HG03342 (cell line): ENCODE results near the gene PTPRT.
"Not testable (repeated sequence)": the region's sequence is repeated elsewhere in the genome, so short reads cannot be mapped to it uniquely, and the experiment has no call there.

Experiments used
- ATAC-seq: cut with Tn5 transposase; IDR thresholded peaks from one replicate; pipeline ENCODE4 v1.9.1; 2021; ENCODE audit warnings: mild to moderate bottlenecking, moderate library complexity; ENCODE audit not compliant: unreplicated experiment

Gene PTPRT

DNA sequence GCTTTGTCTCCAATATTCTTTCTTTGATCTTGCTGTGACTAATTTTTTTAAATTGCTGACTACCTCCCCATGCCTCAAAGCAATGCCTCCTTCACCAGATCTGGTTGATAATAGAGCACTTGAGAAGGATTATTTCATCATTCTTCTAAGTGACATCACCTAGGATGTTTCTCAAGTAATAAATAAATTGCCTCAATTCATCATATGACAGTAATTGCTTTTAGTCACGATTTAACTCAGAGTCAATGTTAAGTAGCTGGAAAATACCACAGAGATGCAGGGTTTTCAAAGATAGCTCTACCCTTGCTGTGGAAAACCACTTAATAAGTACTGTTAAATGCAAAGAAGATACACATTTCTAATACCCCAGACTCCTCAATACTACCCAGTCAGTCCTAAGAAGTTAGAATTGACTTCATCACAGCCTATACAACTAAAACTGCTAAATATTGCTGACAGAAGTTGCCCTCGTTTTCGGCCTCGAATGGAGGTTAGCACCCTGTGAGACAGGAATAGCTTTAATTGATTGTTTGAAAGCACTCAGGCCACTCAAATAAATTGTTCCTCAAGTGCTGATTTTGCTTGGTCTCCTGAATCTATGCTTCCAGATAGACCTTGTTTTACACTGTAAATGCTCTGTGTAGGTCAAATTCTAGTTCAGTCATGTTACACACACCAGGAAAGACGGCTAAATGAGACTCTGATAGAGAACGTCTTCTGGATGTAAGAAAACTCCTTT is 931.0 kb downstream of the PTPRT start:
- ATAC-seq: no peak

- no peak for ATAC-seq
These were observed 933.9 kb downstream of the PTPRT start for GRCh38 chr20:42255821-42256220.

- ATAC-seq: no peak
These were observed 935.0 kb downstream of the PTPRT start for GRCh38 chr20:42254673-42255072.

GRCh38 chr20:42252116-42252515 is 937.6 kb downstream of the PTPRT start:
- ATAC-seq: no peak

- no peak for ATAC-seq
These were observed 970.9 kb downstream of the PTPRT start for GRCh38 chr20:42218621-42219374.

DNA sequence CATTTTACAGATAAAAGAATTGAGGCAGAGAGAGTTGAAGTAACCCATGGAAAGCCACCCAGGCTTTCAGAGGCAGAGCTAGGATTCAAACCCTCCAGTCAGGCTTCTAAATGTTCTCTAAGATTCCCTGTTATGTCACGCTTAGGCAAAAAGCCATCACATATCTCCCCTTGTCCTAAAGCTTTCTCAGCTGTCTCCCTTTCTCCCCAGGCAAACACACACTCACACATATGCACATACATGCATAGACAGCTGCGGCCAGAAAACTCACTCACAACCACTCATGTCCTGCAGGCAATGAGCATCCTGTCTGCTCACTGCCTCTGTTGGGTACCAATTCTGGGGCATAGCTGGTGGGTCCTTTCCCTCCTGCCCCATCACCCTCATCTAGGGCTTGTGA is 975.6 kb downstream of the PTPRT start:
- ATAC-seq: no peak

- ATAC-seq: no peak
These were observed 977.3 kb downstream of the PTPRT start for GRCh38 chr20:42212391-42212790.

- not testable (repeated sequence) for ATAC-seq
These were observed 983.1 kb downstream of the PTPRT start for GRCh38 chr20:42206557-42206956.

- ATAC-seq: no peak
These were observed 985.5 kb downstream of the PTPRT start for GRCh38 chr20:42204109-42204660.

- ATAC-seq: no peak
These were observed 992.1 kb downstream of the PTPRT start for GRCh38 chr20:42197599-42197998.

- no peak for ATAC-seq
These were observed 996.6 kb downstream of the PTPRT start for GRCh38 chr20:42193119-42193518.

GRCh38 chr20:42192321-42192720 is 997.4 kb downstream of the PTPRT start:
- ATAC-seq: no peak

- no peak for ATAC-seq
These were observed 998.4 kb downstream of the PTPRT start for GRCh38 chr20:42191140-42191860.

DNA sequence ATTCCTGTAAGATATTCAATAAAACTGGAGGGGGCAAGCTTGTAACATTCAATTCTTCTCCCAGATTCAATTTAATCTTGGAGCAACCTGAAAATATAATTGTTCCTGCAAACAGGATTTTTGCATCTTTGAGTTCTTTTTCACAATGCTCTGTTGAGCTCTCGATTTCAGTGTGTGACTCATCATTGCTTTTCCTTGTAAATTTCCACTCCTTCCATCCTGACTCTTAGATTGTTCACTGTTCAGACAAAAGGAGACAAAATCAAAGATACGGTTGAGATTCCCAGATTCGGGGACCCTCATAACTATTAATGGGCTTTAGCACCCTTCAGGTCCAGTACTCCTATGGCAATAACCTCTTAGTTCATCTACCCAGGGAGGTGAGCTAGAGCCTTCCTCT is 999.6 kb downstream of the PTPRT start:
- ATAC-seq: no peak

- ATAC-seq: no peak
These were observed 1003.4 kb downstream of the PTPRT start for GRCh38 chr20:42186337-42186736.

DNA sequence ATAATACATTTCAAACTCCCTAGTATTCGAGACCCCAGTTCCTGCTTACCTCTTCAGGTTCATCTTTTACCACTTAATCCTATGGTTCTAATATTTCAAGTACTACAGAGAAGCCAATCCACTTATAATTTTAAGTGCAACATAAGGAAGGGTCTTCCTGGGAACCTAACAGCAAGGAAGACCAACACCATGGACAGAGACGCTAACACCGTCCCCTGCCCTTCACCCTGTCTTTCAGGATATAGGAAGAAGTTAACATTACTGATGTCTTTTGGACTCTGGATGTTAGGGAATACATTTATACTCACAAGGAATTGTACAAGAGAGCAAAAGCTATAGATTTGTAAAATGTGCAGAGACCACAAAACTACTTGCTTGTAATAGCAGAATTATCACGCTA is 1006.6 kb downstream of the PTPRT start:
- no peak for ATAC-seq

DNA sequence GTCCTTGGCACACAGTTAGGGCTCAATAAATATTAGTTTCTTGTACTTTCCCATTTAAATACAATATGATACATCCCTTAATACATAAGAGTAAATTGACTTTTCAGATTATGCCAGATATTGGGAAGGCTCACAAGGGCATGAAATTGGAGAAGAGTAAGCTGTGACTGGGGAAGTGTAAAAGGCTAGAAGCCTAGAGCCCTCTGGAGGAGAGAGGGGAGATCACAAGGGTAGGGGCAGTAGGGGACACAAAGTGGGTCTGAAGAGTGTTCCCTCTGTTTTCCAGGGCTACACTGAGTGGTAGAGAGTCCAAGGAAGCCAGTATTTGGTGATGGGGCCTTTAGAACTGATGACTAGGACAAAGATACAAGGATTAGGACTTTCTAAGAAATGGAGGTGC is 1008.6 kb downstream of the PTPRT start:
- no peak for ATAC-seq

DNA sequence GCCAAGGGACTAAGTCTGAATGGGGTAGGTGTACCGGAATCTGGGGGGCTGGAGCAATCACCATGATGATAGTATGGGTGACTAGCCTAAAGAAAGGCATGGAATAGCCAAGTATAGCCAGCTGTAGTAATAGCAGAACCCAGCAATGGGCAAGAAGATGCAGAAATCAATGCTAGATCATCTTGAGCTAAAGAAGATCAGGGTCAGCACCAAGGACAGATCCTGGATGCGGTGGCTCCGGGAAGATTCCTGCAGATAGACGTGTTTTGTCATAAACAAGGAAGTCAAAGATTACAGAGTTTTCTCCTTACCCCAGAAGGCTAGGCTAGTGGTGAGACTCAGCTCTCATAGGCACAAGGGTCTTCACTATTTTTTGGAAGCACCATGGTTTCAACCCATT is 1009.9 kb downstream of the PTPRT start:
- no peak for ATAC-seq

DNA sequence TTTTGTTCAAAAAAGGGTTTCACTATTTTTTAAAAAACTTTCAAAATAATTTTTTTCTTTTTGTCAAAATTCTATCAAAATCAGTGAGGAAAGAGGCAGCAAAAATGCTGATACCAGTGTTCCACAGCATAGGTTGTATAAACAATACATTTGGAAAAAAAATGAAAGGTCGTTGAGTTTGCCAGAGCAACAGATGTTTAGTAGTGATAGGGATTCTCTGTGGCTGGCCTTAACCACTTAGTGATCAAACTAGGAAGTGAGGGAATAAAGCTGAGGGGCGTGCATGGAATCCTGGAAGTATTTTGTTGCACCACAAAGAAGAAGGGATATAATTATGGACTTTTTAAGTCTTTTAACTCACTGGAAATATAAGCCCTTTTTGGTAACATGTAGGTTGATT is 1016.3 kb downstream of the PTPRT start:
- no peak for ATAC-seq

DNA sequence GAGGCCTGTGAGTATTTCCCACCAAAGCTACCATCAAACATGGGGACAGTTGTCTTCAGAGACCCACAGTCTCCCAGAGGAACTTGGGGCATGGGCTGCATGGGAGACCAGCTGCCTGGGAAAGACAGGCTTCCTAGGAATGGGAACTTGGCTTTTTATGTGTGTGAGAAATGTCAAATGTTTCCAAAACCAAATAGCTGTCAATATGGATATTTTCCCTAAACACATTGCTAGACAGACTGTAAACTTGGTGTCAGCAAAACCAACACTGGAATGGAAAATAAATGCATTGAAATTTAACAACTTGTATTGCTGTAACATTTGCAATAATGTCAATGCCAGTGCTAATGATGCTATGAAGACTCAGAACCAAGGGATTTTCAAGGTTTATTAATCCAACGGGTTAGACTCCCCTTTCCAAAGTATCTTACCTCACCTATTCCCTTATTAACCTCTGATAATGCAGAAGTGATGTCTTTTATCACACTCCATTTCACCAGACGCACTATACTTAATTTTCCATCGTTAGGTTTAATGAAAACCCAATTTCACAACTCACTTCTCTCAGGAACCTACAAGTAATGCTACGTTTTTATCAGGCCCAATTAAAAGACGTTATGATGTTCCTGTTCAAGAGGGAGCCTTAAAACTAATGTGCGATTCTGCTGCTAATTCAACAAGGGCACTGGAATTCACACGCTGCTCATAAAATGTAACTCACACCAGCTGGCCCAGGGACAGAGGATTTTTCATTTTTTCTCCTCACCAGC is 1025.4 kb downstream of the PTPRT start:
- ATAC-seq: no peak
